Lower leg skin (tissue), 3 donors: ENCODE measurements around the gene TOX2.

Experiments
- CTCF ChIP-seq, 3 donors: fragments of 450-650 bp; IDR thresholded peaks; one replicate each; pipeline ENCODE4 v1.5.1; 2016; ENCODE audit warnings: antibody characterized with exemption in 3 of 3, mild to moderate bottlenecking in 3 of 3, moderate library complexity in 2 of 3
- POLR2A ChIP-seq, 2 donors: fragments of 450-650 bp; IDR thresholded peaks; one replicate each; pipeline ENCODE4 v1.6.1; 2016 to 2017; ENCODE audit warnings: antibody characterized with exemption in 2 of 2, mild to moderate bottlenecking in 1 of 2, moderate library complexity in 1 of 2

GRCh38 chr20:43942667-43943285, 28.1 kb downstream of the TOX2 start:
- TF ChIP-seq POLR2A (IDR thresholded peaks at IDR 0.05) (no peak), CTCF (IDR thresholded peaks at IDR 0.05) (no peak)
